NCI-H187 (cell line): ENCODE results near the gene RAB15.
A peak's percentile ranks its signal among the peaks of the same experiment; 100 is the strongest.

Experiments
- DNase-seq, 2 experiments: peaks; one replicate each; lab custom pipeline; 2025; lab: John Stamatoyannopoulos, UW

RAB15 gene

GRCh38 chr14:64990296-64990695 lies 18.2 kb upstream of the RAB15 start:
- DNase-seq = no peak

DNA sequence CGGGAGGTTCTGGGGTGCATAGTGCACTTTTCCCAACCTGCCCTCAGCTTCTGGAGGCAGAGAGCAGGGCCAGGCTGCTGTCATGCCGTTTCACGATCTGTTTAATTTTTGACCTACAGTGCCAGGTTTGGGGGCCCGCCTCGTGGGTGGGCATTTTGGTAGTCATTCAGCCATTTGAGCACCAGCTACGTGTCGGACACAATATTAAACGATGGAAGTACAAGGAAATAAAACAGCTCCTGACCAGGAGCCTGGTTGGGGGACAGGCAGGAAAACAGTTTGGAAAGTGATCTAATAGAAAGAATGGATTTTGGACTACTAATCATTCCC lies 15.3 kb upstream of the RAB15 start:
- DNase-seq = no peak

DNA sequence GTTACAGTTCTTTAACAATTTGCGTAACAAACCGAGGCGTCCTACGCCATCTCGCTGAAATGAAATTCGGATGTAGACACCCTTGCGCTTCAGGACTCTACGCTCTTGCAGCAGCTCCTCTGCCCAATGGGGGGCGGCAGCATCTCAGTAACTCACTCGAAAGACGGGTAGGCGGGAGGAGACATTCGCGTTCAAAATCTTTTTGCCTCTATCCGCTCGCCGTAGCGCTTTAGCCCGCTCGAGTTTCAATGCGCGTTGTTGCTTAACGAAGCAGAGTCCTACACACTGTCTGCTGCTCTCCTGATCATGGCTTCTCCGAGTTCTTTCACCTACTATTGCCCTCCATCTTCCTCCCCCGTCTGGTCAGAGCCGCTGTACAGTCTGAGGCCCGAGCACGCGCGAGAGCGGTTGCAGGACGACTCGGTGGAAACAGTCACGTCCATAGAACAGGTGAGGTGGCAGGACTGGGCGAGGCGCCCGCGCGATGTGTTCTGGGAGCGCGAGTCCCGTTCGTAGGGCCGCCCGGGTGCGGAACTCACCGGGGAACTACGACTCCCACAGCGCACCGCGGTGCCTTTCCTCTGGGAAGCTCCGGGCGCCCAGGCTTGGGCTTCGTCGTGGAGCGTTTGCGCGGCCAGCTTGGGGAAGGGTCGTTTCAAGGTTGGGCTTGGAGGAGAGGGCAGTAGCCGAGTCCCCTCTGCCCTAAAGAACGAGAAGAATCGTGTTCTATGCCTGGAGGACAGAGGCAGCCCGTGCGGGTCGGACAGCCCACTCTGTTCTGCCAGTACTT lies 14.7 kb upstream of the RAB15 start, which contains the start of gene FNTB:
Gene FNTB (plus strand): TSS at position 248 of the 790 bp plus-strand sequence. CDS start 59 bp downstream, at position 307.
- peak; percentile 95 to 99 for DNase-seq

DNA sequence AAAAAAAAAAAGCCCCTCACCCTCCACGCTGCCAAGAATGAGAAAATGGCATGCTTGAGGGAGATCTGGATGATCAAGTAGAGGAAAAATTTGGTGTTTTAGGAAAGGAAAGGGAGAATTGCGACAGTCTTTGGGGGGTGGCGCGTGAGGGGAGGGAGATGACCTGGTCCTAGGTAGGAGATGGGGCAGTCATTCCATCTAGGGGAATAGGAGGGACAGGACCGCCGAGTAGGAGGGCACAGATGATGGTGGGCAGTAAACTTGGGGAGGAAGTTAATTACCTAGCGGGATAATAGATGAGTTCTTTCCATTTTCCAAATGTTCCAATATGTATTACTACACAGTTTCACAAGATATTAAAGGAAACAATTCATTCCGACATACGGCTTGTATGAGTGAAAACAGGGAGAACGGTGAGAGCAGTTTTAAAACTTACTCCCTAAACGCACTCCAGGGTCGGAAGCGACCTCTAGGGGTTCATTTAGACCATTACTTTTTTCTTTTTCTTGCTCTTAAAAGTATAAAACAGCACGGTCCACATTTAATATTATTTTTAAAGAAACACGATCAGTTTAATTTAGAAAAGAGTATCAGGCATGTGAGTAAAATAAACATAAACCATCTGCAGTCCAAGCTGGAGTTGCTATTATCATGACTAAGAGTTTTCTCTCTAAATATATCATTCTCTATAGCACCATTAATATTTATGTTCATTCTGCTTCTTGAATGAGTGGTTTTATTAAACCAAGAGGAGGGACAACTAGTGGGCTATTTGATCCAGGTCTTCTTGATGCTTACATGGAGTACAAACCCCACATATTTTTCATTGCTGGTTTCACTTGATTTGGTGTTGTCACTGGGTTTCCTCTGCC lies 11.5 kb upstream of the RAB15 start:
- peak in 1 of 2 experiments; percentile 22 for DNase-seq

- peak; percentile 66 to 67 for DNase-seq
Observed at GRCh38 chr14:64979336-64980074, 7.4 kb upstream of the RAB15 start.

GRCh38 chr14:64974563-64974962 lies 2.4 kb upstream of the RAB15 start:
- DNase-seq = no peak

GRCh38 chr14:64973826-64974225 lies 1.7 kb upstream of the RAB15 start:
- DNase-seq = no peak

DNA sequence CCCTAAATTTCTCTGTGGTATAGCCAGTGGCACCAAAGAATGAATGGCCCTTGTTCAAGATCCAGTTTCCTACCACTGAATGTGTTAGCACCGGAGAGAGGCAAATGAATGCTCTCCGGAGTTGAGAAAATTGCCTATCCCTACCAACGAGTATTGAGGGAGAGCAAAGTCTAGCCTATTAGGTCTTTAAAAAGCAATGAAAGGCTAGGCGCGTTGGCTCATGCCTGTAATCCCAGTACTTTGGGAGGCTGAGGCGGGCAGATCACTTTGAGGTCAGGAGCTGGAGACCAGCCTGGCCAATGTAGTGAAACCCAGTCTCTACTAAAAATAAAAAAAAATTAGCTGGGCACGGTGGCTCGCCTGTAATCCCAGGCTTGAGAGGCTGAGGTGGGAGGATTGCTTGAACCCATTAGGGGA lies 898 bp upstream of the RAB15 start:
- DNase-seq = no peak

DNA sequence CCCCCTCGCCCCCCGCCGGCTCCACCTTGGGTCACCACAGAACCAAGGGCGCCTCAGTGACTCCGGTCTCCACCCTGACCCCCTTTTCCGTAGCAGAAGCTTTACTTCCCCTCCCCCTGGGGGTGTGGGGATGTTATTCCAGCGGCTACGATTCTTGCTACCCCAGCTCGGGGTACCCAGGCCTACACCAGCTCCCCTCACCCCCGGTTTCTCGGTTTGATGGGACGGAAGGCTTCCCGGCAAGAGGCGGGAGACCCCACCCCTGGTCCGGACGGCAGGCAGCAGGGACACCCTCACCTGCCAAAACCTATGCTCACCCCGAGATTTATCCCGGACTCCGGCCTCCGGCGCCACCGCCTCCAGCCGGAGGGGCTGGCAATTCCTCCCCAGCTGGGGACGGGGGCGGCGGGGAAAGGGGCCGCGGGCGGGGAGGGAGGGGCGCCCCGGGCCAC lies 619 bp downstream of the RAB15 start:
- no peak for DNase-seq

DNA sequence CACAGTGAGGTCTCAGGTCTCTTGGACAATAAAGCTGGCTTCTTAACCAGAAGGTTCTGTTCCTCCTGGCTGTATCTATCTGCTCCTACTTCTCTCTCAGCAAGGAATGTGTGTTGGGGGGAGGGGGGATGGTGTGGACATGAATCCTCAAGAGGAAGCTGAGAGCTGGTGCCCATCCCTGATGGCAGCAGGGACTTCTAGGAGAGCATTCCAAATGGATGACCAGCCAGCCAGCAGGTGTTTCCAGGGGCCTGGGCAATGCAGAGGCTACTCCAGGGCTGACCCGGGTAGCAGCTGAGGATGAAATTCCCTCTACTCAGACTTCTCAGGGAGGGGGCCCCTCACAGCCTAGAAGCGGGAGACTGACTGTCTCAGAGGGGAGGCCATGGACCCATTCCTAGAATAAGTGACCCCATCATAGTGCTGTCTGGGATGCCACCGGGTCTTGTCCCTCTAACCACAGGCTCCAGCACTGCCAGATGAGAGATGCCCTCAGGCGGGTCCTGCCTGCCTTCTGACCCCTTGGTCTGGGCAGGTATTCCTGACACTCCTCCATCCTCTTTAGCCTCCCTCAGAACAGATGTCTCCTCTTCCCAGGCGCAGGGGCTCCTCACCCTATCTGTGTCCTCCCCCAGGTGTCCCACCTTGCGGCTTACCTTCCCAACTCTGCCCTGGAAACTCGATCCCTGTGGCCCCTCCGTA lies 1.2 kb downstream of the RAB15 start:
- DNase-seq = no peak

GRCh38 chr14:64970041-64970440 lies 2.1 kb downstream of the RAB15 start:
- DNase-seq = no peak

DNA sequence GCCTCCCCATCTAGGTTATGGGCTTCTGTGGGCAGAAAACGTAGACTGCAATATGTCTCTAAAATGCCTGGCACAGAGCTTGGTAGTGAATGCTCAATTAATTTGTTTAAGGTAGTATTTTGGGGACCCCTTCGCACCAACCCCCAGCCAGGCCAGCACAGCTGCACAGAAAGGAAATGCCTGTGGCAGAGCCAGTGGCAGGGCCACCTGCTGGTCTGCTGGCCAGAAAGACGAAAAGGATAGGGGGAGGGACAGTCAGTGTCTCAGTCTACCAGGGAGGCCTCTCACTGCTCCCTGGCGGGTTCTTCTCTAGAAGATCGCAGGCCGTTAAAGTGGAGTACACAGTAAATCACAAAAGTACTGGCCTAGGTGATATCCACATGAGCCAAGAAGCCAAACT lies 3.5 kb downstream of the RAB15 start:
- DNase-seq = no peak

DNA sequence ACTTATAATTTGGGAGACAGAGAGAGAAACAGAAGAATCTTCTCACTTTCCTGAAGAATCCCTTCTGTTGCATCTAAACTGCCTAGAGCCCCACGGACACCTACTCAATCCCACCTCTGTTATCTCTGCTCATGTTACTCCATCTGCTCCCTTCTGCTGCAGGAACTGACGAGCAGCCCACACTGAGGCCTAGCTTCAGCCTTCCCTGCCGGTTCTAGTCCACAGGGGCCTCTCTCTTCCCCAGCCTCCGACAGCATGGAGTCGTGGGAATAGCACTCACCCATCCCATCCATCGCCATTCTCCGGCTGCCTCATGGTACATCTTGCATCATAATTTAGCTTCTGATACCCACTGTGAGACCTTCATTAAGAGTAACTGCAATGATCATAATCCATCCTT lies 4.0 kb downstream of the RAB15 start:
- no peak for DNase-seq

DNA sequence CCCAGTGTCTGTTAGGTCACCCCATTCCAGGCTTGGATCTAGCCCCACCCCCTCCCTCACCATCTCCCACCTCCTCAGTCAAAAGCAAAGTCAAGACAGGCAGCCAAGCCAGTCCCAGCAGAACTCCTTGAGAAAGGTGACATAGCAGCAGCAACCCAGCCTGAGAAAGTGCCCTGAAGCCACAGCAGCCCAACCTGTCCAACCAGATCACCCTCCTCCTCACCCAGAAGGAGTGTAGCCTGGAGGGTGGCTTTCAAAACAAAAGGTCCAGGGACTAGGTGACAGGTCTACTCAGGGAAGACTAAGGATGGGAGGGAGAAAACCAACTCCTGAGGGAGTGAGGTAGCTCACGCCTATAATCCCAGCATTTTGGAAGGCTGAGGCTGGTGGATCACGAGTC lies 5.2 kb downstream of the RAB15 start:
- DNase-seq = no peak

DNA sequence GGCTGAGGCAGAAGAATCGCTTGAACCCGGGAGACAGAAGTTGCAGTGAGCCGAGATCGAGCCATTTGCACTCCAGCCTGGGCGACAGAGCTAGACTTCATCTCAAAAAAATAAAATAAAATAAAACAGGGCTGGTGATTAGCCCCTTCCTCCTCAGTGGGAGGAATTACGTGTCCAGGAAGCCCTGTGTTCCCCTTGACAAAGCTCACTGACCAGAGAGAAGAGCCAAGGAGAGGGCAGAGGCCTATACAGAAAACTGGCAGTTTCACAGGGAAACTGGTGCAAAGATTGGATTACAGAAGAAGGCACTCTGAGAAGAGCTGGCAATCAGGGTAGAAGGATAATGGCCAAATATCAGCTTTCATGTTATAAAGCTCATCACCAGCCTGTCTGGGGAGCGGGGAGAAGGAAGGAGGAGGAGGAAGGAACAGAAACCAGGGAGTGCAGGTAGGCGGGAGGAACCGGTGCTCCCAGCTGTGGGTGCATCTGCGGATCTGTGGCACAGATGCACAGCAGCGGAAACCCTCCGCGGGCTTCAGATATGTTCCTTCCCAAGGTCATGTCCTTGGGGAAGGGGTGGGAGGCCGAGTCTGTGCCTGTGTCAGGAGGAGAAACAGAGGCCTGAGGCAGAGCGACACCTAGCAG lies 6.7 kb downstream of the RAB15 start:
- no peak for DNase-seq

DNA sequence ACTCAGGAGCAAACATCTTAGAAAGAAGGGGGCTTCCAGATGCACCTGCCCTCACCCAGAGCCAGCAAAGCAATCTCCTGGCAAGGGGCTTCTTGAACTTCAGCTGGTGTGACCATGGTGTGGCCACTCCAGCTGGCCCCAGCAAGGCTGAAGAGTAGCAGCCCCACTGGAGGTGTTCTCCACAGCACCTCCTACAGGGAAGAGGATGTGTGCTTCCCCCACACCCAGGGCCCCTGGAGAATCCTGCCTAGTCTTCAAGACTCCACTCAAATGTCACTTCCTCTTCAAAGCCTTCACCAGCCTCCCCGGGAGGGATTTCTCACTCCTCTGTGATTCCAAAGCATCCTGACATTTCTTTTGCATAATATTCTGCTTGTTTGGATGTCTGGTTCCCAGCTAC lies 8.5 kb downstream of the RAB15 start:
- no peak for DNase-seq

DNA sequence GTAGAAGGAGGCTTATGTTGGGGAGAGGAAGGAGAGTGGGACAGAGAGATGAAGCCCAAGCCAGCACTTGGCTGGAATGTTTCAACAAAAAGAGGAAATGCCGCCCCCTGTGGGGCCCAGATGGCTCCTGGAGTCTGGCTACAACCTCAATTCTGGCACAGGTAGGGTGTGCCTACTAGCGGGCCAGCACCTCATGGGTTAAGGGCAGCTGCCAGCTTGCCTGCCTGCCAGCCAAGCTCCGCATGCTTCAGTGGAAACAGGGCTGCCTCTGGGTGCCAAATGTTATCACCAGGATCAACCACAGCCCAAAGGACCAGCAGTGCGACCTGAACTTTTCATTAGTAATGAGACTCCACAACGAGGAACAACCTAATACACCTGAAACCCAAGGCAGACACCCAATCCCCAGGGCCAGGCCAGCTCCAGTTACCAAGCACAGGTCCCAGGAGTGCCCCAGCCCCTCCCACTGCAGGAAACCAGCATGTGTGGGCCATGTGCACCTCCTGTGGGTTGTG lies 11.3 kb downstream of the RAB15 start:
- DNase-seq = no peak

DNA sequence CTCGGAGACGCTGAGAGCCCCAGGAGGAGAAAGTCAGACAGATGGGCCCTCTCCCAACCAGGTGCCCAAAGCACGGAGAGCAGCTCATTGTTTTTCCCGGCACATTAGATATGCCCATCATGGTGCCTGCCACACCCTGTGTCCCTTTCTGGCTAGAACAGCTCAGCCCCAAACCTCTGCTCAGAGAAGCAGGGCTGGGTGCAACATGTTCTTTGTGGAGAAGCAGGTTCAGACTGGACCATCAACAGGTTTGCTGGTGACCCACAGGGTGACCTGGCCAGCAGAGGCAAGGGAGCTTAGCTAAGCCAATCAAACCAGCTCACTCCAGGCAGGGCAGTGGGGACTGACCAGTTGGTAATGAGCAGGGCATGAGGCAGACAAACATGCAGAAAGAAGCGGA lies 13.4 kb downstream of the RAB15 start:
- no peak for DNase-seq

DNA sequence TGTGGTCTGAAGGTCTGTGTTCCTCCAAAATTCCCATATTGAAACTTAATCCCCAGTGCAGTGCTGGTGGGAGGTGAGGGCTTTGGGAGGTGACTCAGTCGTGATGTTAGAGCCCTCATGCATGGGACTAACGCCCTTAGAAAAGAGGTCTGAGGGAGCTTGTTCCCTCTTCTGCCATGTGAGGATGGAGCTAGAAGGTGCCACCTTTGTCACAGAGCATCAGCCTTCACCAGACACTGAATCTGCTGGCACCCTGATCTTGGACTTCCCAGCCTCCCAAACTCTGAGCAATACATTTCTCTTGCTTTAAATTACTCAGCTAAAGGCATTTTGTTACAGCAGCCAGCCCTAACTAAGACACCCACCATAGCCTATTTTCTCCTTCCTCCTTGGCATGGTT lies 13.9 kb downstream of the RAB15 start:
- DNase-seq = no peak

GRCh38 chr14:64956697-64957406 lies 15.3 kb downstream of the RAB15 start:
- DNase-seq = no peak
